K562 (cell line): ENCODE measurements around the gene TBC1D1. TPM values are rescaled to one million over a fixed set of nuclear protein-coding genes. Genes with fewer than 3 reads are reported as not detected.

Experiments
- ATAC-seq: fragments of 200-7000 bp; cut with Tn5 transposase; 3 replicates; pipeline ENCODE4 v1.9.1; 2020; ENCODE audit warnings: moderate library complexity
- BruUV-seq: library from RNA; stranded (reverse); fragments of 400-500 nt; replicated peaks from 2 replicates; lab custom pipeline; 2021; lab: Mats Ljungman, UMichigan
- CTCF ChIA-PET: fragments of 300-600 bp; formaldehyde crosslinking; extraction: SDS; loops from one replicate; lab custom pipeline; 2021; ENCODE audit warnings: low intra/inter-chr PET ratio; lab: Yijun Ruan, JAX
- POLR2A ChIA-PET: fragments of 300-600, 350-650 bp; sonication (Branson Sonifier 250); formaldehyde crosslinking; extraction: SDS; loops from one replicate; lab custom pipeline; 2021; ENCODE audit warnings: antibody characterized with exemption, inconsistent platforms; lab: Yijun Ruan, JAX
- DNase-seq, 4 experiments: peaks; one replicate each; pipeline versions ENCODE4 v3.0.0 to v3.0.0-alpha.2; 2011 to 2018; ENCODE audit warnings: low spot score in 3 of 4, mixed read lengths in 3 of 4; ENCODE audit errors: extremely low read depth in 1 of 4
- FAIRE-seq: peaks from 2 replicates; lab custom pipeline; 2011; peaks lifted over from hg19 to GRCh38; lab: Jason Lieb, UNC
- H2AFZ ChIP-seq: 2 replicates; pipeline ENCODE4 v1.6.0; 2011; ENCODE audit warnings: low read depth, low read length, control low read depth, inconsistent platforms
- H3K27ac ChIP-seq: fragments of 200-600 bp; 3 replicates; pipeline ENCODE4 v1.8.0; 2011; ENCODE audit warnings: low read depth, mild to moderate bottlenecking, control low read depth, inconsistent platforms, low read length, moderate library complexity, mixed read lengths; ENCODE audit errors: extremely low read depth
- H3K27me3 ChIP-seq, 2 experiments: fragments of 300-600 bp in 1 of 2; 2 replicates in 1 of 2; 3 replicates in 1 of 2; pipeline versions ENCODE4 v1.6.0 to v1.8.0; 2011; ENCODE audit warnings: inconsistent platforms in 2 of 2, low read length in 2 of 2, mild to moderate bottlenecking in 1 of 2, mixed read lengths in 1 of 2, moderate library complexity in 1 of 2; ENCODE audit not compliant: control insufficient read depth in 2 of 2, insufficient read depth in 2 of 2
- H3K36me3 ChIP-seq: fragments of 300-600 bp; 3 replicates; pipeline ENCODE4 v1.8.0; 2011; ENCODE audit warnings: mild to moderate bottlenecking, low read length, inconsistent platforms; ENCODE audit not compliant: control insufficient read depth, insufficient read depth
- H3K4me1 ChIP-seq, 2 experiments: fragments of 200-600 bp in 1 of 2; replicated peaks in 1 of 2; 2 replicates in 1 of 2; 3 replicates in 1 of 2; pipeline versions ENCODE4 v1.5.1 to v1.8.0; 2011; ENCODE audit warnings: inconsistent platforms in 2 of 2, low read length in 2 of 2, mild to moderate bottlenecking in 1 of 2, mixed read lengths in 1 of 2, moderate library complexity in 1 of 2; ENCODE audit not compliant: control insufficient read depth in 2 of 2, insufficient read depth in 2 of 2
- H3K4me2 ChIP-seq: 2 replicates; pipeline ENCODE4 v1.6.1; 2011; ENCODE audit warnings: low read length, control low read depth, inconsistent platforms, mixed read lengths; ENCODE audit not compliant: insufficient read depth
- H3K4me3 ChIP-seq: fragments of 200-600 bp; sonication (generic), shearing (Covaris generic); 2 replicates; pipeline ENCODE4 v1.5.1; 2016; ENCODE audit warnings: control low read depth, inconsistent platforms
- H3K79me2 ChIP-seq: fragments of 200-600 bp; 3 replicates; pipeline ENCODE4 v1.8.0; 2011; ENCODE audit warnings: low read length, inconsistent platforms; ENCODE audit not compliant: control insufficient read depth, insufficient read depth
- H3K9ac ChIP-seq, 2 experiments: 2 replicates each; pipeline versions ENCODE4 v1.6.0 to v1.6.1; 2011; ENCODE audit warnings: low read depth in 2 of 2, low read length in 2 of 2, control low read depth in 1 of 2, inconsistent platforms in 1 of 2, mild to moderate bottlenecking in 1 of 2, mixed read lengths in 1 of 2; ENCODE audit not compliant: insufficient read depth in 1 of 2
- H3K9me1 ChIP-seq: one replicate; pipeline ENCODE4 v1.6.0; 2011; ENCODE audit warnings: inconsistent platforms, mild to moderate bottlenecking, low read length, moderate library complexity; ENCODE audit not compliant: control insufficient read depth, insufficient read depth
- H3K9me3 ChIP-seq: replicated peaks from 2 replicates; pipeline ENCODE4 v1.5.1; 2011; ENCODE audit warnings: low read depth, low read length, inconsistent platforms; ENCODE audit not compliant: control insufficient read depth, insufficient read depth
- H4K20me1 ChIP-seq: replicated peaks from 2 replicates; pipeline ENCODE4 v1.6.1; 2011; ENCODE audit warnings: low read length, inconsistent platforms, mixed read lengths; ENCODE audit not compliant: control insufficient read depth, insufficient read depth
- FOXA1 ChIP-seq: fragments of 450-650 bp; IDR thresholded peaks from 2 replicates; pipeline ENCODE4 v1.6.1; 2016; ENCODE audit warnings: mild to moderate bottlenecking, borderline replicate concordance
- MEF2D ChIP-seq: conservative IDR thresholded peaks from 2 replicates; pipeline ENCODE4 v1.6.1; 2016; ENCODE audit warnings: low read depth, missing genetic modification characterization, missing compliant biosample characterization
- SMAD4 ChIP-seq: fragments of 250-450 bp; sonication (Bioruptor Pico); conservative IDR thresholded peaks from 2 replicates; pipeline ENCODE4 v1.8.0; 2021; ENCODE audit warnings: inconsistent platforms, mild to moderate bottlenecking, moderate library complexity
- ZNF197 ChIP-seq: fragments of 200-800 bp; sonication (Bioruptor generic); IDR thresholded peaks from 2 replicates; pipeline ENCODE4 v1.6.1; 2016; ENCODE audit warnings: low read depth, missing genetic modification characterization, missing compliant biosample characterization
- WGBS: fragments of 100-300 bp; shearing (Covaris generic); methylation state at CpG from one replicate; pipeline ENCODE4 v1.1.6; 2016; ENCODE audit warnings: low coverage, mixed read lengths; ENCODE audit not compliant: insufficient coverage; ENCODE audit errors: missing lambda C conversion rate; 5-methylcytosine and 5-hydroxymethylcytosine counted together
- in situ Hi-C: fragments of 300-500 bp; cut with MboI; formaldehyde crosslinking; loops from 4 replicates; pipeline ENCODE4 v1.15.0; 2018; ENCODE audit warnings: inconsistent platforms, mixed read lengths
- intact Hi-C: fragments of 100-400 bp; cut with micrococcal nuclease; formaldehyde crosslinking; loops from 2 replicates; pipeline ENCODE4 v1.14.2; 2022
- polyA plus RNA-seq, 8 experiments: library from polyadenylated mRNA; depleted of rRNA in 4 of 8; stranded (reverse) in 5 of 8; unstranded in 3 of 8; fragments of >200 nt; fragmentation: Nextera tagmentation in 2 of 8; fragmentation: Illumina TruSeq in 1 of 8; extraction: Ambion mirVana in 2 of 8; extraction: Trizol in 1 of 8; gene quantifications; 2 replicates each; pipeline versions ENCODE4 v1.2.1 to v1.2.3, GENCODE V29; 2011 to 2014; ENCODE audit warnings: inconsistent platforms in 1 of 8, missing spikeins in 1 of 8
- total RNA-seq, 7 experiments: library from RNA; depleted of rRNA in 6 of 7; stranded (reverse); fragments of >200 nt in 6 of 7; fragmentation: Illumina TruSeq in 2 of 7; extraction: Trizol in 2 of 7; gene quantifications; 2 replicates each; pipeline versions ENCODE4 v1.2.1 to v1.2.3, GENCODE V29; 2011 to 2021; ENCODE audit warnings: low replicate concordance in 1 of 7
- TF ChIP-seq, protein P1 (sequence below), 2 experiments: fragments of 450-650 bp in 1 of 2; sonication (generic) in 1 of 2; formaldehyde crosslinking; conservative IDR thresholded peaks; 2 replicates each; pipeline versions ENCODE4 v1.4.0 to v1.8.1; 2020 to 2022; ENCODE audit warnings: mild to moderate bottlenecking in 1 of 2, missing genetic modification reagents in 1 of 2

The TBC1D1 gene
- total and polyA plus RNA-seq, 9 of the 15 experiments (the other 6 are each of a cell fraction or from before 2014, with no cell fraction given) = 0.59 to 14.2 (median 8.8) TPM

DNA sequence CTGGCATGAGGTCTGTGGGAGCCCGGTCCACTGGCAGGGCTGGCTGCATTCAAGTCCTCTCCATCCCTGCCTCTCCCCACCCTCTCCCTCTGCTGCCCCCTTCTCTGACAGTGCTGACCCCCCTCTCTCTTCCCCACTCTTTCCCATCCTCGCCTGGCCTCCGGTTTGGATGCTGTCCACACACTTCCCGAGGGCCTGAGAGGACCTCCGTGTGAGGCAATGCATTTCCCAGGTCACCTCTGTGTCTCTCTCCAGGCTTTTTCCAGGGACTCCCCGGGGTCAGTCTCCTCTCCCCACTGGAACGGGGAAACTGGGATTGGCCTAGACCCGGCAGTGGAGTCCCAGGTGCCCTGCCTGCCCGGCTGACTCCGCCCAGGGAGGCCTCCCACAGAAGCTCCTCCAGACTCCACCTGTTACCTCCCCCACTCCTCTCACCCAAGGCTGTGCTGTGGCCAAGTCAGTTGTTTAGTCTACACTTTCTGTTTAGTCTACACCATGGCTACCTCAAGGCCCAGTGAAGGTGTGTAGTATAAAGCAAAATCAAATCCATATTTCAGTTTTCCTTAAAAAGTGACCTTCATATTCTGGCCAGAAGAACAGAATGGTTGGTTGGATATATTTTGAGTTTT lies 216.1 kb downstream of the TBC1D1 start:
- POLR2A ChIA-PET = no interaction called here
- H3K27ac ChIP-seq = no peak overlapping the region
- intact Hi-C loops (no loop called here), in situ Hi-C loops (no loop called here)
- FAIRE-seq (no peak), ATAC-seq (peak; percentile 54; the same call in 2 of the 3 replicates), DNase-seq (peak in 2 of 4 experiments; percentile 16 to 20)
- no TSS peak for BruUV-seq
- no peaks in the 10 kb centered on the region for H3K36me3 ChIP-seq
- H3K4me3 ChIP-seq = no peak overlapping the region
- 0 out of 2 replicates have a peak, but pooled peaks cover 7% of the 10 kb centered on the region for H4K20me1 ChIP-seq
- H3K9me3 ChIP-seq = no peaks in the 10 kb centered on the region
- no peaks in the 10 kb centered on the region for H3K79me2 ChIP-seq
- H3K4me2 ChIP-seq = no peak overlapping the region
- 0 out of 5 replicates have a peak, but pooled peaks cover 0 to 3% of the 10 kb centered on the region in 2 experiments for H3K4me1 ChIP-seq
- no peaks in the 10 kb centered on the region for H3K9me1 ChIP-seq
- H3K9ac ChIP-seq = no peak overlapping the region
- TF ChIP-seq ZNF197 (CRISPR knock-in tag) = no peak
- TF ChIP-seq, protein P1, sequence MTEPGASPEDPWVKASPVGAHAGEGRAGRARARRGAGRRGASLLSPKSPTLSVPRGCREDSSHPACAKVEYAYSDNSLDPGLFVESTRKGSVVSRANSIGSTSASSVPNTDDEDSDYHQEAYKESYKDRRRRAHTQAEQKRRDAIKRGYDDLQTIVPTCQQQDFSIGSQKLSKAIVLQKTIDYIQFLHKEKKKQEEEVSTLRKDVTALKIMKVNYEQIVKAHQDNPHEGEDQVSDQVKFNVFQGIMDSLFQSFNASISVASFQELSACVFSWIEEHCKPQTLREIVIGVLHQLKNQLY (CRISPR knock-in tag; conservative IDR thresholded peaks at IDR 0.05) = no peak
- peak; percentile 86 for TF ChIP-seq SMAD4 (CRISPR knock-in tag)
- H2AFZ ChIP-seq = no peak overlapping the region
- H3K27me3 ChIP-seq = peaks cover 5 to 49% of the 10 kb centered on the region in 2 experiments; a peak in 3 of 5 replicates
- CTCF ChIA-PET = no interaction called here
- 4% methylated on average over 8 of the region's 10 CpGs for WGBS

DNA sequence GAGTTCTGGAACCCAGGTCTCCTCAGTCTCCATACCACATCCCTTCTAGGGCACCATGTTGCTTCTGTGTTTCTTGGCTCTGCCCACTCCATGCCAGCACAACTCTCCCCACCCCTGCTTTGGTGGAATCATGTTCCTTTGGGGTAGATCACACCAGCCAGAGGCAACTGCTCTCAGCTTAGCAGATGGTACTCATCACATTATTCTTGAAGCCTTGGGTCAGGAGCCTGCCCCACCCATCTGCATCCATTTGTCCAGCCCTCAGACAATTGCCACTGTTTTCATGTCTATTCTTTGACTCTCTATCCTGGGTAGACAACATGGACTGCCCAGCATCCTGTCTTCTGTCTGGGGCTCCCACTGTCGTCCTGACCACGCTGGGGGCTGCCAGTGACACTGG lies 216.9 kb downstream of the TBC1D1 start:
- no peak overlapping the region for H2AFZ ChIP-seq
- H4K20me1 ChIP-seq = 0 out of 2 replicates have a peak, but pooled peaks cover 7% of the 10 kb centered on the region
- H3K36me3 ChIP-seq = no peaks in the 10 kb centered on the region
- H3K79me2 ChIP-seq = no peaks in the 10 kb centered on the region
- WGBS = 0% methylated on average over 2 of the region's 2 CpGs
- FAIRE-seq (no peak), DNase-seq (no peak)
- H3K4me3 ChIP-seq = no peak overlapping the region
- peaks cover 5 to 49% of the 10 kb centered on the region in 2 experiments; a peak in 3 of 5 replicates for H3K27me3 ChIP-seq
- H3K9me3 ChIP-seq = no peaks in the 10 kb centered on the region
- no peak overlapping the region for H3K4me2 ChIP-seq
- POLR2A ChIA-PET = no interaction called here
- 0 out of 5 replicates have a peak, but pooled peaks cover 0 to 3% of the 10 kb centered on the region in 2 experiments for H3K4me1 ChIP-seq
- H3K9me1 ChIP-seq = no peaks in the 10 kb centered on the region
- TF ChIP-seq MEF2D (tag) = no peak
- no peak for TF ChIP-seq FOXA1
- TF ChIP-seq, all 486 proteins: peak for 0
- in situ Hi-C loops (no loop called here), intact Hi-C loops (no loop called here)
- H3K9ac ChIP-seq = no peak overlapping the region
- no peak for ATAC-seq
- H3K27ac ChIP-seq = no peak overlapping the region
- CTCF ChIA-PET = no interaction called here
- no TSS peak for BruUV-seq
